A204.1 (cell line): ENCODE measurements around the gene CHMP6.

Experiments used
- FAIRE-seq: peaks from 2 replicates; lab custom pipeline; 2012; peaks lifted over from hg19 to GRCh38; lab: Jason Lieb, UNC

The CHMP6 gene

GRCh38 chr17:80991645-80992076 lies at the start of gene CHMP6:
Gene CHMP6, plus strand, starts transcription at chr17:80991841. Its CDS starts 78 bp downstream, at chr17:80991919.
- no peak for FAIRE-seq

- no peak for FAIRE-seq
Measured at GRCh38 chr17:80942423-80943345, 49.0 kb upstream of the CHMP6 start.

GRCh38 chr17:80943346-80944145 lies 48.1 kb upstream of the CHMP6 start:
- no peak for FAIRE-seq

GRCh38 chr17:80944326-80944725 lies 47.3 kb upstream of the CHMP6 start:
- FAIRE-seq: no peak

GRCh38 chr17:80945736-80946135 lies 45.9 kb upstream of the CHMP6 start:
- no peak for FAIRE-seq

GRCh38 chr17:80946449-80946848 lies 45.2 kb upstream of the CHMP6 start:
- no peak for FAIRE-seq

GRCh38 chr17:80947200-80947940 lies 44.3 kb upstream of the CHMP6 start:
- FAIRE-seq: no peak

GRCh38 chr17:80948019-80948975 lies 43.3 kb upstream of the CHMP6 start:
- no peak for FAIRE-seq

GRCh38 chr17:80948976-80949450 lies 42.6 kb upstream of the CHMP6 start:
- no peak for FAIRE-seq

GRCh38 chr17:80949451-80950421 lies 41.9 kb upstream of the CHMP6 start:
- FAIRE-seq: no peak

GRCh38 chr17:80950466-80951120 lies 41.0 kb upstream of the CHMP6 start:
- FAIRE-seq: no peak

- FAIRE-seq: no peak
Measured at GRCh38 chr17:80951121-80952090, 40.2 kb upstream of the CHMP6 start.

GRCh38 chr17:80952291-80952690 lies 39.4 kb upstream of the CHMP6 start:
- FAIRE-seq: no peak

- FAIRE-seq: no peak
Measured at GRCh38 chr17:80953471-80954315, 37.9 kb upstream of the CHMP6 start.

GRCh38 chr17:80955078-80955477 lies 36.6 kb upstream of the CHMP6 start:
- FAIRE-seq: no peak

- no peak for FAIRE-seq
Measured at GRCh38 chr17:80955671-80956280, 35.9 kb upstream of the CHMP6 start.
